Activated naive CD4-positive, alpha-beta T cell treated with anti-CD3 and anti-CD28 coated beads for 36 hours (primary cell): ENCODE results near the gene TSPAN9. TPM values are rescaled to one million over a fixed set of nuclear protein-coding genes. Genes with fewer than 3 reads are reported as not detected.

Source experiments
- CTCF ChIA-PET: fragments of 350-600 bp; sonication (Branson Sonifier 250); formaldehyde crosslinking; loops from one replicate; lab custom pipeline; 2021; ENCODE audit warnings: antibody characterized with exemption; lab: Charles Lee
- DNase-seq: peaks from one replicate; pipeline ENCODE4 v3.0.0-alpha.2; 2020
- H3K27ac Mint-ChIP-seq: one replicate; pipeline ENCODE4 v1.8.0; 2021; ENCODE audit warnings: mild to moderate bottlenecking, mixed read lengths
- H3K27me3 Mint-ChIP-seq: one replicate; pipeline ENCODE4 v1.8.0; 2021; ENCODE audit warnings: low read depth, mixed read lengths
- H3K36me3 Mint-ChIP-seq: one replicate; pipeline ENCODE4 v1.8.0; 2021; ENCODE audit warnings: low read depth, mixed read lengths
- H3K4me1 Mint-ChIP-seq: one replicate; pipeline ENCODE4 v1.8.0; 2021; ENCODE audit warnings: low read depth, mixed read lengths
- H3K4me3 Mint-ChIP-seq: one replicate; pipeline ENCODE4 v1.8.0; 2021; ENCODE audit warnings: mild to moderate bottlenecking, moderate library complexity, mixed read lengths
- H3K9me3 Mint-ChIP-seq: one replicate; pipeline ENCODE4 v1.8.0; 2021; ENCODE audit warnings: mixed read lengths
- intact Hi-C: fragments of 100-400 bp; cut with micrococcal nuclease; formaldehyde crosslinking; loops from one replicate; pipeline ENCODE4 v1.15.1; 2023
- total RNA-seq, 2 experiments: library from RNA; stranded (reverse); gene quantifications; one replicate each; pipeline ENCODE4 v1.2.3, GENCODE V29; 2021

Gene TSPAN9
- total RNA-seq, 2 experiments from 2014 or later, result 0.72 to 0.91 TPM

DNA sequence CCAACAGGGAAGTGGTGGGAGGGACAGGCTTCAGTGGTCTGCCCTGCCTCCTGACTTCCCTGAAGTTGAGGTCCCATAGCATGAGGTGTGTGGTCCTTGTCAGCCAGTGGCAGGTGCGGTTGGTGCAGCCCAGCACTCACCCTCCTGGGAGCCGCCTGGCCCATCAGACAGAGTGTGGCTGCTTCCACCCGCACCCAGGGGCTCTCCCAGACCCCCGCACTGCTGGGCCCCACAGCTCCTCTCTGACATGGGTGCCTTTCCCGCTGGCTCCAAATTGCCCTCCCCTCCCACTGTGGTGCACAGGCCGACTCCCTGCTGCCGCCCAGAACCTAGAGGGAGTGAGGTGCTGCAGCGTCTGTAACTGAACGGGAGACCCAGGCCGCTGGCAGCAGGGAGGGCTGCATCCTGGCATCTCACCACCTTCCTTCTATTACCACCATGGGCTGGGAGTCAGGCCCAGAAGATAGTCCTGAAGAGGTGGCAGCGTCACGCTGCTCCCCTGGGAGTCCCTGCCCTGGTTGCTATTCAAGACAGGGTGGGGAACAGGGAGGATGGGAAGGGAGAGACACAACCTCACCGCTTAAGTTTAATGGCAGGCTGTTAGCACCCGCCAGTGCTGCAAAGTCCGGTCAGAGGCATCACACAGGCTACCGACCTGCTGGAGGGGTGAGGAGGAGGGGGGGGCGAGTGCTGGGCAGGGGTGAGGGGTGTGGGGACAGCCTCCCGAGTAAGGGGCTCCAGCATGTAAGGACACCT, 233.3 kb downstream of the TSPAN9 start:
- Mint-ChIP-seq H3K4me3 (no peak overlapping the region), H3K36me3 (no peaks in the 10 kb centered on the region), H3K4me1 (no peaks in the 10 kb centered on the region), H3K27me3 (peaks cover 5% of the 10 kb centered on the region), H3K9me3 (no peaks in the 10 kb centered on the region), H3K27ac (no peak overlapping the region)
- no peak for DNase-seq
- CTCF ChIA-PET, result interaction anchor here (0.7 to 0.9 kb wide), 2 partner anchors 20 to 493 kb away, joined by 3 read pairs; no protein-coding TSS in a partner anchor
- intact Hi-C loops, result no loop called here

DNA sequence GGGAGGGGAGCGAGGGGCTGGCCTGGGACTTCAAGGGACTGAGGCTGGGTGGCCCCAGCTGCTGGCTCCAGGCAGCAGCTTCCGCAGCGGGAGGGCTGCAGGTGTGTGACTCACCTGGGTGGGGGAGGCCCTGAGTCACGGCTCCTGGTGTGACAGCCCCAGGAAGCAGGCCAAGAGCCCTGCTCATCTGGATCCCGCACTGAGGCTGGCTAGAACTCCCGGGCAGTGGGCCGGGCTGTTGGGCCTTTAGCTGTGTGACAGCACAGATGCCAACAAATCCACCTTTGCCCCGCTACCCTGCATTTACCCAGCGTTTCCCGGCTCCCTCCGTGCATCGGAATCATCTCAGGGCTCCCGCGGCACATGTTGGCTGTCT, 233.8 kb downstream of the TSPAN9 start:
- DNase-seq, result no peak
- H3K36me3 Mint-ChIP-seq, result no peaks in the 10 kb centered on the region
- intact Hi-C loops, result no loop called here
- H3K27ac Mint-ChIP-seq, result no peak overlapping the region
- CTCF ChIA-PET, result interaction anchor here (0.7 to 0.9 kb wide), 3 partner anchors 11 to 493 kb away, joined by 3 to 5 read pairs (median 3); no protein-coding TSS in a partner anchor
- H3K9me3 Mint-ChIP-seq, result no peaks in the 10 kb centered on the region
- no peak overlapping the region for H3K4me3 Mint-ChIP-seq
- no peaks in the 10 kb centered on the region for H3K4me1 Mint-ChIP-seq
- H3K27me3 Mint-ChIP-seq, result peaks cover 5% of the 10 kb centered on the region

DNA sequence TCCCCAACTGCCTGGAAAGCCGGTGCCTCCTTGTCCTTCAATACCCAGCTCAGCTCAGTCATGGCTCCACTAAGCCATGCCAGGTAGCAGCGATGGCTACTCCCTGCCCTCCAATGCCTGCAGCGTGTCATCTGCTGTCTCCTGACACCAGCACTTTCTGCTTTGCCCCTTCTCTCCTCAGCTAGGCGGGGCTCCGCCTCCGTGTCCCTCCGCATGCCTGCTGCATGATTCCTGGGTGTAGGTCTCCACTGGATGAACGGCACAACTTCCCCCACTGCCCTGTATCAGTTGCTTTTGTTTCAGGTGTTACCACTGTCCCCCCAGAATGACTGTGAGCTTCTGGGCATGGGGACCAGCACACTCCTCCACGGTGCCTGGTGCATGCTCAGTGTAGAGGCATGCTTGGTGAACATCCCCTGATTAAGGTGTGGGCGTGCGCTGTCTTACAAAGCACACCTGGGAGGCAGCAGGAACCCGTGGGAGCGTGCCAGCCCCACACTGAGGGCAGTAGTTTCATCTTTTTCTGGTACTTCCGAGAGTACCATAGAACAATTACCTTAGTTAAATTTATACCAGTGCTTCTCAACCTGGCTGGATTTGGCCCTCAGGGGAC, 234.4 kb downstream of the TSPAN9 start:
- Mint-ChIP-seq H3K27ac (no peak overlapping the region), H3K9me3 (no peaks in the 10 kb centered on the region), H3K4me3 (no peak overlapping the region), H3K36me3 (no peaks in the 10 kb centered on the region), H3K4me1 (no peaks in the 10 kb centered on the region), H3K27me3 (peaks cover 5% of the 10 kb centered on the region)
- intact Hi-C loops, result no loop called here
- CTCF ChIA-PET, result interaction anchor here (0.9 to 1.1 kb wide), 3 partner anchors 11 to 492 kb away, joined by 3 to 8 read pairs (median 5); no protein-coding TSS in a partner anchor
- no peak for DNase-seq

DNA sequence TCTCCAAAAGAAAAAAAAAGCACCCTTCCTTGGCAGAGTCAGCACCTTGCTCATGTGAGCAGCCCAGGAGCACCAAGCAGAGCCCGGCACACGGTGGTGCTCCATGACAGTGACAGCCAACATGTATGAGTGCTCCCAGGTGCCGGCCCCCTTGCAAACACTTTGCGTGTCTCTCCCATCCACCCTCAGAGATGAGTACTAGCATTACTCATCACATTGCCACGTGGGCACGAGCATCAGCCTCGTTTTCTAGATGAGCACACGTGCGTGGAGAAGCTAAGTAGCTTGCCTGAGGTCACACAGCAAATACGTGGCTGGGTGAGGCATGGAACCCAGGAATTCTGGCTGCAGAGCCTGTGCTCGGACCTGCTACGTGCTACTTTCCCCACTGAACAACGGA, 235.9 kb downstream of the TSPAN9 start:
- Mint-ChIP-seq H3K27ac (no peak overlapping the region), H3K9me3 (no peaks in the 10 kb centered on the region), H3K27me3 (peaks cover 3% of the 10 kb centered on the region), H3K4me1 (no peaks in the 10 kb centered on the region), H3K4me3 (no peak overlapping the region), H3K36me3 (no peaks in the 10 kb centered on the region)
- DNase-seq, result no peak
- CTCF ChIA-PET, result interaction anchor here (1.1 to 3.0 kb wide), 3 partner anchors 12 to 490 kb away, joined by 7 to 24 read pairs (median 8); no protein-coding TSS in a partner anchor
- intact Hi-C loops, result no loop called here

DNA sequence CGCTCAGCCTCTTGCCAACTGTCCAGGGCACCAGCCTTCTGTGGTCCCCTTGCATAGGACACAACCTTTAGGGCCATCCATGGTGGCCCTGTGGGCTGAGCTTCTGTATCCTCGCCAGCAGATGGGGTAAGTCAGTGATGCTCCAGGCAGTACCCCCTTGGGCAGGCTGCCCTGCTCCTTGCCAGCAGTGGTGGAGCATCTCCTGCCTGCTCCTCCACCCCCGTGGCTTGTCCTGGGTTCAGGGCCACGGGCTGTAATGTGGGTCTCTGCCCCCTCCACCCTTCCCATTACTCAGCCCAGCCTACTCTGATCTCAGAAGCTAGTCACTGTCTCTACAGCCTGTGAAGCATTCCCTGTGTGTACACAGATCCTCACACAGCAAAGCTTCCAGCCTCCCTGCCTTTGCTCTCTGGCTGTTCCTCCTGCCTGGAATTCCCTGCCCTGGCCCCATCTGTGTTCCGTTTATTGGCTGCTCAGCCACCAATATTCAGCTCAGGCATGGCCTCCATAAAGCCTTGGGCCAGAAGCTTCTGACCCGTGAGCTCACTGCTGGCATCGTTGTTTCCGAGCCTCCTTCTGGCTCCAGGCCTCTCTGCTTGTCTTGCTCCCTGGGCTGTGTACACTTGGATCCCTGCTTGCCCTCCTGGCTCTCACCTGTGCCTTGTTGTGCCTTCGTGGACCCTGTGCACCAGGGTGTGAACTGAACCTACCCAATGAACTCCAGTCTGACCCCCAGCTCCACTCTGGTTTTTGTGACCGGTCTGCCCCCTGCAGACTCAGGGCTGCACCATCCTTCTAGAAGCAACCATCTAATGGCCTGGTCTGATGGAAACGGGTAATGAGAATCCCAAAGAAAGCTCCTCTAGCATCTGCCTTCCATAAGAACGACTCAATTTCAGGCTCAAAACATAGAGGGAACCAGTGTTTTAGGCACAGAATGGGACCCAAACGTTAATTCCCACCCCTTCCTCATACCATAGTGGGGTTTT, 236.8 kb downstream of the TSPAN9 start:
- no peaks in the 10 kb centered on the region for H3K4me1 Mint-ChIP-seq
- intact Hi-C loops, result no loop called here
- no peak overlapping the region for H3K4me3 Mint-ChIP-seq
- no peak overlapping the region for H3K27ac Mint-ChIP-seq
- no peaks in the 10 kb centered on the region for H3K9me3 Mint-ChIP-seq
- CTCF ChIA-PET, result interaction anchor here (0.6 to 3.0 kb wide), 4 partner anchors 13 to 490 kb away, joined by 3 to 24 read pairs (median 5); no protein-coding TSS in a partner anchor
- H3K27me3 Mint-ChIP-seq, result peaks cover 2% of the 10 kb centered on the region
- DNase-seq, result peak; percentile 24
- H3K36me3 Mint-ChIP-seq, result no peaks in the 10 kb centered on the region

DNA sequence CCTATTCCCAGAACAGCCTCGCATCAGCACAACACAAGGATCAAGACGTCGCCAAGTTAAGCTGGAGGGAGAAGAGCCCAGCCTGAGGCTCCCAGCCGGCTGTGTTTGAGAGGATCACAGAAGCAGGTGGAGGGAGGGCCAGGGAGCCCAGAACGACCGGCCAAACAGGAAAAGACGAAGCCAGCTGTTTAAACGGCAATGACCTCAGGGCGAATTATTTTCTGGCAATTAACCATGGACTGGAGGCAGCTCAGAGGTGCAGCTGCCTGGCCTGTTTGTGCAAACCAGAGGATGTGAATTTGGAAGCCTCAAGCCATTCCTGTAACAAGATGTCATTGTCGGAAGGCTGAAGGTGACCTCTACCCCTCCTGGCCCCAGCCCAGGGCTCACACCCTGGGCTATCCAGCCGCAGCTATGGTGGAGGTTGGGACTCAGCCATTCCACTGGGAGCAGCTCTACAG, 238.1 kb downstream of the TSPAN9 start:
- CTCF ChIA-PET, result interaction anchor here (0.6 to 3.0 kb wide), 2 partner anchors 14 to 98 kb away, joined by 3 to 24 read pairs; no protein-coding TSS in a partner anchor
- Mint-ChIP-seq H3K27me3 (peaks cover 2% of the 10 kb centered on the region), H3K4me1 (no peaks in the 10 kb centered on the region), H3K4me3 (no peak overlapping the region), H3K27ac (no peak overlapping the region), H3K36me3 (no peaks in the 10 kb centered on the region), H3K9me3 (no peaks in the 10 kb centered on the region)
- no peak for DNase-seq
- intact Hi-C loops, result no loop called here

DNA sequence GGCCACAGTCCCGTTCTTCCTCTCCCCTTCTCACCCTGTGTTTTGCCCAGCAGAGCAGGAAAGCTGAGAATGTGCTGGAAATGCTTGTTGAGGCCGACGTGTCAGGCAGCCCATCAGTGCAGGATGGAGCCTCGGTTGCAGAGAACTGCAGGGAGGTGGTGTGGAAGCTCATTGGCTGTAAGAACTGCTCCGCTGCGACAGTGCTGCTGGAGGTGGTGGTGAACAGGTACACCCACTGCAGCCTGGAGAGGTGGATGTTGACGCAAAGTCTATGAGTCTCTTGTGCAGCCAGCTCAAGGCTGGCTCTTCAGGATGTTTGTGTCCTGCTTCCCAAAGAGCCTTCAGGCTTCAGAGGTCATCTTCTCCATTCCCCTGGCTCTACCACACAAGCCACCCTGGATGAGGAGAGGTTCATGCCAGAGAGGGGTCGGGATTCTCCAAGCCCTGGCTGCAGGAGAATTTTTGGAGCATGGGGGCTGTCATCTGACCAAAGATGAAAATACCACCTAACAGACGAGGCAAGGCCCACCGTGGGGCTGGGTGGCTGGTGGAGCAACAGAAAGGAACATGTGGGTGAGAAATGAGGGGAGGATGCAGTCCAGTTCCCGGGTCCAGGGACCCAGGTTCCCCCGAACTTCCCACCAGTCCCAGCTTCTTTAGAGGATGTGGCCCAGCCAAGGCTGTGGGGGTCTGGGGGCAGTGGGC, 239.7 kb downstream of the TSPAN9 start:
- Mint-ChIP-seq H3K4me1 (no peaks in the 10 kb centered on the region), H3K27me3 (no peaks in the 10 kb centered on the region), H3K9me3 (no peaks in the 10 kb centered on the region), H3K27ac (no peak overlapping the region), H3K36me3 (no peaks in the 10 kb centered on the region), H3K4me3 (no peak overlapping the region)
- CTCF ChIA-PET, result interaction anchor here (2.2 kb wide), 1 partner anchor 16 kb away, joined by 10 read pairs; no protein-coding TSS in a partner anchor
- no peak for DNase-seq
- intact Hi-C loops, result no loop called here

DNA sequence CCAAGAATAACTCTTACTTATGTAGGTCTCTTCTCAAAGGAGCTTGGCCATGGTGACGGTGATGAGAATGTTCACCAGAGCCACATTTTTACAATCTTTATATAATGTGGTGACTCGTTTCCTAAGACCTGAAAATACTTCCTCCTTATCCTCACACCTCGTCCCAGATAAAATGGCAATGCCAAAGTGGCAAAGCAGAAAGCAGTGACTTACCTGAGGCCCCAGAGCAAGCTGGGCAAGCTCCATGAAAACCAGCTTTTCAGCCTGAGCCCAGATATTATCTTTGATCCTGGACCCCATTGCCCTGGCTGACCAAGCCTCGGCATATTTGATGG, 240.3 kb downstream of the TSPAN9 start:
- intact Hi-C loops, result no loop called here
- CTCF ChIA-PET, result interaction anchor here (2.2 kb wide), 1 partner anchor 17 kb away, joined by 10 read pairs; no protein-coding TSS in a partner anchor
- H3K9me3 Mint-ChIP-seq, result no peaks in the 10 kb centered on the region
- no peak overlapping the region for H3K4me3 Mint-ChIP-seq
- H3K36me3 Mint-ChIP-seq, result no peaks in the 10 kb centered on the region
- no peaks in the 10 kb centered on the region for H3K4me1 Mint-ChIP-seq
- no peak overlapping the region for H3K27ac Mint-ChIP-seq
- H3K27me3 Mint-ChIP-seq, result no peaks in the 10 kb centered on the region
- DNase-seq, result no peak

DNA sequence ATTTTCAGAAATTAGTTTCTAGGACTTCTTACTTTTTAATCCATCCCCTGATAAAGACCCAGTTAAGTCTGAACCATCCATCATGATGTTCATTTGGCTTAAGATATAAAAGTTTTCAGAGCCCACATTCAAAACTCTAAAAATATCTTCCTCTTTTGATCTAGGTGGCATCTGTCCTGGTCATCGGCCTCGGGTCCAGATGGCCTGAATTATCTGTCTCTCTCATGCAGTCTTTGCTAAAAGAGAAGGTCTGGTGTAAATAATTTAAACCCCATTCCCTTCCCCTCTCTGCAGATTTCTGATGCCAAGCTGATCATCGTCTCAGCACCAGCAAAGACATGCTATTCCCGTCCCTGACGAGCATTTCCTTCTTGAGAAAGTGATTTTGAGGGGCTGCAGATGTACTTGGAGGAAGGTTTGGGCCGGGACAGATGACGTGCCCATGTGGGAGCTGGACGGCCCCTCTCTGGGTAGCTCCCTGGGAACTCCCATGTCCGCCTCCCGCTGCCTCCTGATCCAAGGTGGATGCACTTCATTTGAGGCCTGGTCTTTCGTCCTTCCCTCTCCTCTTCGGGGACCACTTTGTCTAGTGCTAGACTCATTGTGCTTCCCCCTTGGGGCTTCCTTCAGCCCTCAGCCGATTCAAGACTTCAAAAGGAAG, 240.8 kb downstream of the TSPAN9 start:
- intact Hi-C loops, result no loop called here
- no peaks in the 10 kb centered on the region for H3K36me3 Mint-ChIP-seq
- no peak for DNase-seq
- no peaks in the 10 kb centered on the region for H3K9me3 Mint-ChIP-seq
- CTCF ChIA-PET, result interaction anchor here (2.2 kb wide), 1 partner anchor 18 kb away, joined by 10 read pairs; no protein-coding TSS in a partner anchor
- H3K4me3 Mint-ChIP-seq, result no peak overlapping the region
- H3K27me3 Mint-ChIP-seq, result peaks cover 2% of the 10 kb centered on the region
- H3K27ac Mint-ChIP-seq, result no peak overlapping the region
- no peaks in the 10 kb centered on the region for H3K4me1 Mint-ChIP-seq

DNA sequence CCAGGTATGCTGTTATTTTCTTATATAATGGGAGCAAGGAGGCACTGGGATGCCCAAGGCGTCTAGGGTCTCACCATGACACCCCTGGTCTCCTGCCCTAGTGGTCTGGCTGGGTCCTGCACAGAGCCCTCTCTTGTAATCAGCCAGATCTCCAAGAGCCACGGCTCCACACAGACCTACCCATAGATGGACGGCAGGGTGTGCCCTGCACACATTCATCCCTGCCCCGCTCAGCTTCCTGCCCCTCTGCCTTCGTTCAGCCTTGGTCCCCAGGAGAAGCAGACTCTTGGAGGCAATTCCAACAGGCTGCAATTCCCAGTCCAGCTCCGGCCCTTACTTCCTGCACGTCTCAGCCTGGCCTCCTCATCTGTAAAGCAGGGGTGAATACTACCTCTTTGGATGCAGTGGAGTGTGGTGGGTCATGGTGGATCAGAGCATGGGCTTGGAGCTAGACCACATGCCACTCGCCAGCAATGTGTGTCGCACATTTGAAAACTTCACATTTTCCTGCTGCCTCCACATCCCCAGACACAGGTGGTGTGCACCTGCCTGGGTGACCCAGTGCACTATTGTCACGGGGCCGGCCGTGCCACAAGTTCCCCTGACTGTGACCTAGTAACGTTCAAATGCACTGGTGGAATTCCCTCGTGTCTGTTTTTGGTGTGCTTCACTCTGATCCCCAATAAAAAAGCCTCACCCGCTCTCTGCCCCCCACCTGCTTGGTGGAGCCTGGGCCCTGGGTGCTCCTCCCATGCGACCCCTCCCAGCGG, 242.7 kb downstream of the TSPAN9 start:
- no peak overlapping the region for H3K27ac Mint-ChIP-seq
- intact Hi-C loops, result no loop called here
- no peaks in the 10 kb centered on the region for H3K9me3 Mint-ChIP-seq
- CTCF ChIA-PET, result interaction anchor here (1.3 kb wide), 1 partner anchor 20 kb away, joined by 6 read pairs; no protein-coding TSS in a partner anchor
- no peak overlapping the region for H3K4me3 Mint-ChIP-seq
- peaks cover 2% of the 10 kb centered on the region for H3K27me3 Mint-ChIP-seq
- H3K36me3 Mint-ChIP-seq, result no peaks in the 10 kb centered on the region
- DNase-seq, result no peak
- no peaks in the 10 kb centered on the region for H3K4me1 Mint-ChIP-seq
